Raji (cell line): Measurements from ENCODE around the gene PEMT.

Source experiments
- POLR2A ChIP-seq: IDR thresholded peaks from 2 replicates; pipeline ENCODE4 v1.6.1; 2011; ENCODE audit warnings: low read depth, low read length, control low read depth; ENCODE audit not compliant: insufficient read depth

The PEMT gene

GRCh38 chr17:17511293-17511741, 80.2 kb downstream of the PEMT start:
- no peak for TF ChIP-seq POLR2A

- no peak for TF ChIP-seq POLR2A
These were observed 80.8 kb downstream of the PEMT start for GRCh38 chr17:17510456-17511292.

DNA sequence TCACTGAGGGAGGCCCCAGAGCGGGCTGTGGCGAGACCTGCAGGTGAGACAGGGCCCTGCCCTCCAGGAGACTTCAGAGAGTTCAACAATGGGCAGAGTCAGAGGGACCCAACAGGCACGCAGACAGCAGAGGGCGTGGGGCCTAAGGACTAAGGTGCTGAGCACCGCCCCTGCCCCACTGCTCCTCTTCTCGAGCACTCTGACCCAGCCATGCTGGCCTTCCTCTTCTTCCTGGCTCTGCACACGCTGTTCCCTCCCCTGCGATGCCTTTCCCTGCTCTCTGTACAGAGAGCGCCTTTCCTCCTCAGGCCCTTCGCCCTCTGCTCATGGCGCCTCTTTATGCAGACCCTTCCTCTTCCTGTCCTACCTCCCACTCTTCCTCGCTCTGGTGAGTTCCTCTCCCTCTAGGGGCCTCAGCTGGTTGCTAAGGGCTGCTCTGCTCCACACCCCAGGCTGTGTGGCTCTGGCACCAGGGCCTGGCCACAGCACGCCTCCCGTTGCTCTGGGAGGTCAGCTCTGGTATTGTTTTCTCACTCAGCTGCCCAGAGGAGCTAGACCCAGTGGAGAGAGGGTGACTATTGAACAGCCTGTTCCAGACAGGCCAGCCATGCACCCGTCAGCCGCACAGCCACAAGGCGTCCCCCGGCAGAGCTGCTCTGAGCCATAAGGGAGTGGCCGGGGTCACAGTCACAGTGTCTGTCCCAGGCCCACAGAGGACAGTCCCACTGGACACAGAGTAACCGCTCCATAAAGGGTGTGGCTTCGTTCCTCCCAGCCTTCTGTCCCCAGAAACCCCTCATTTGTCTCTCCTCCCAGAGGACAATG, 81.7 kb downstream of the PEMT start:
- no peak for TF ChIP-seq POLR2A

DNA sequence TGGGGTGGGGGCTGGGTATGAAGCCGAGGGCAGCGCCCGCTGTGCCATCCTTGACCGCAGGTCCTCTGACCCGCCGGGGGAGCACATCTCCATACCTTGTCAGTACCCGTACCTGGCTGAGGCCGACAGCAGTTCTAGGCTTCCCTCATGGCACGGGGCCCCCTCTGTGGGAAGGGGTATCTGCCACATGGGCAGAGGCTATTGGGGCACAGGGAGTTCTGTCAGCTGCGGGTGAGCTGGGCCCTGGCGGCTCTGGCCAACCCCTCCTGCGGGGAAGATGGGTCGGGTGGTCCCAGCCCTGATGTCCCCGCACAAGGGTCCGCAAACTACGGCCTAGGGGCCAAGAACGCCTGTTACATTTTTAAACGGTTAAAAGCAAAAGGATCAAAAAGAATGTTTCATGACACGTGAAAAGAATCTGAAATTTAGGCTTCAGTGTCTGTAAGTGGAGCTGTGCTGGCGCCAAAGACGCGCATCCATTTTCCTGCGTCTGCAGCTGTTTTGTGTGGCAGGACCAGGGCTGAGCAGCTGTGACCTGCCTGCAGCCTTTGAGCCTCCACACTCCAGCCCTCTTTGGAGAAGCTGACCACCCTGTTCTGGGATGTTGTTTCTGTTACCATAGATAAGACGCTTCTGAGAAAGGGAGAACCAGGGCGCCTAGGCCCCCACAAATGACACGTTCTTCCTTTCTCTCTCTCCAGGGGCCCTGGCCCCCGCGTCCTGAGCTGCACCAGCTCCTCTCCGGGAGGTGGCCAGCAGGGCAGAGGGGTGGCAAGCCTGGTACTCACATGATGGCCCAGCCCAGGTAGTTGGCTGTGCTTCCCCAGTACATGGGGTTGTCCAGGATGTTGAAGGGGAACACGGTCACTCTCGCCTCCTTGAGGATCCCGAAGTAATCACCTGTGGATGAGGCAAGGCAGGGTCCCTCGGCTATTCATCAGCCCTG, 82.6 kb downstream of the PEMT start:
- TF ChIP-seq POLR2A, result no peak

- TF ChIP-seq POLR2A, result no peak
These were observed 83.4 kb downstream of the PEMT start for GRCh38 chr17:17508019-17508535.

GRCh38 chr17:17507465-17508011, 84.0 kb downstream of the PEMT start:
- no peak for TF ChIP-seq POLR2A

DNA sequence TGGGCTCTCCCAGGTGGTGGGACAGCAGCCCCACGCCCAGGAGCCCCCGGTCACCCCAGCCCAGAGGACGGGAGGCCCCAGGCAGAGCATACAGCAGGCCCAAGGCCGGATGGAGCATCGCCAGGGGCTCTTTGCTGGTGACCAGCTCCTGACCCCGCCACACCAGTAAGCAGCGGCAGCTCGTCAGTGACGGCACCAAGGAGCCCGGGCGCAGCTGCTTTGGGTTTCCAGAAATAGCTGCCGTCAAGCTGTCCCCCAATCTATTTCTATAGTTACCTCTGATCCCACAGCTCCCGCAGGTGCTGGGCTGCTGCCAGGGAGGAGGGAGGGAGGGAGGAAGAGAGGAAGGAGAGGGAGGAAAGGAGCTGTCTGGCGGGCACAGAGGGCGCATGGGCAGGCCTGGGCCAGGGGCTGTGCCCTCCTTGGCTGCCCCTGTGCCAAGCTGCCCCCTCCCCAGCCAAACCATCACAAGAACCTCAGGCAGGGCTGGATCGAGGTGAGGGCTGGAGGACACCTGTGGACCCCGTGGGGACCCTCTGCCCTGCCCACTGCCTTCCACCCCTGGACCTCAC, 84.5 kb downstream of the PEMT start:
- no peak for TF ChIP-seq POLR2A

GRCh38 chr17:17506181-17506741, 85.2 kb downstream of the PEMT start:
- no peak for TF ChIP-seq POLR2A

GRCh38 chr17:17505610-17506171, 85.8 kb downstream of the PEMT start:
- TF ChIP-seq POLR2A, result no peak

- no peak for TF ChIP-seq POLR2A
These were observed 86.4 kb downstream of the PEMT start for GRCh38 chr17:17505151-17505550.

- TF ChIP-seq POLR2A, result no peak
These were observed 87.0 kb downstream of the PEMT start for GRCh38 chr17:17504341-17505140.

- TF ChIP-seq POLR2A, result no peak
These were observed 87.9 kb downstream of the PEMT start for GRCh38 chr17:17503566-17504130.
